ENCODE measurements around the gene TBX6.

Gene TBX6

GRCh38 chr16:30085820-30086219, 5.9 kb downstream of the TBX6 start:
- no peak overlapping the region for H3K27ac ChIP-seq (ENCODE audit: insufficient read depth, low read depth, low read length, poor library complexity, severe bottlenecking)
- WGBS, 2 experiments = 80 to 84% methylated on average over 6 of the region's 6 CpGs

DNA sequence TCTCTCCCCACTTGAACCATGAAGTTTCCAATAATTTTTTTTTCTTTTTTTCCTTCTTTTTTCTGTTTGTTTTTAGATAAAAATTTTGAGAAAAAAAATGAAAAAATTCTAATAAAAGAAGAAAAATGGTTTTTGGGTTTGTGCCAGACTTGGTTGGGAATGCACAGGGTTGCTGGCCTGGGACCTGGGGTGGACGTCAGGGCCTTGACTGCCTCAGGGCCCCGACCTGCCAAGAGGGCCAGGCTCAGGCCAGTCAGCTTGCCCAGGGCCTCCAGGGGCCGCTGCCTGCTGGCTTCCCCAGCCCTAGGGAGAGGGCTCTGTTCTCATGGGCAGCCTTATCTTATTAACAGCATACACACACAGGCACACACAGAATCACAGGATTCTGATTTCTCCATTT, 6.5 kb downstream of the TBX6 start:
- Histone ChIP-seq H3K4me1 (ENCODE audit: control insufficient read depth, insufficient read depth, low read length) (no peaks in the 10 kb centered on the region), H3K27ac (ENCODE audit: insufficient read depth, low read depth, low read length, poor library complexity, severe bottlenecking) (no peak overlapping the region), H3K27me3 (ENCODE audit: control insufficient read depth, insufficient read depth, low read length, poor library complexity, severe bottlenecking) (no peaks in the 10 kb centered on the region), H3K9me3 (ENCODE audit: control insufficient read depth, low read length) (no peaks in the 10 kb centered on the region), H3K36me3 (ENCODE audit: control insufficient read depth, insufficient read depth, low read length) (peaks cover 38% of the 10 kb centered on the region), H3K4me3 (ENCODE audit: insufficient read depth, low read depth, low read length) (no peak overlapping the region)
- WGBS, 2 experiments = 86 to 88% methylated on average over 3 of the region's 3 CpGs

More at GRCh38 chr16:30085820-30086219, 5.9 kb downstream of the TBX6 start:
- Histone ChIP-seq H3K36me3 (ENCODE audit: control insufficient read depth, insufficient read depth, low read length) (peaks cover 36% of the 10 kb centered on the region), H3K4me1 (ENCODE audit: control insufficient read depth, insufficient read depth, low read length) (no peaks in the 10 kb centered on the region), H3K4me3 (ENCODE audit: insufficient read depth, low read depth, low read length) (no peak overlapping the region), H3K27me3 (ENCODE audit: control insufficient read depth, insufficient read depth, low read length, poor library complexity, severe bottlenecking) (no peaks in the 10 kb centered on the region), H3K9me3 (ENCODE audit: control insufficient read depth, low read length) (no peaks in the 10 kb centered on the region)

DNA sequence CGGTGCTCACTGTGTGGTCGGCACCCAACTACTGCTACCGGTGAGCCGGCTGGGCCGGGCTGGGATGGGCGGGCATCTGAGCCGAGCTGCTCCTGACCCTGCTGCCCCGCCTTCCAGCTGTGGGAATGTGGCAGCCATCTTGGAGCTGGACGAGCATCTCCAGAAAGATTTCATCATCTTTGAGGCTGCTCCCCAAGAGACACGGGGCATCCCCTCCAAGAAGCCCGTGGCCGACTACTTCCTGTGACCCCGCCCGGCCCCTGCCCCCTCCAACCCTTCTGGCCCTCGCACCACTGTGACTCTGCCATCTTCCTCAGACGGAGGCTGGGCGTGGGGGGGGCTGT, 6.9 kb downstream of the TBX6 start:
- peaks cover 39% of the 10 kb centered on the region for H3K36me3 ChIP-seq (ENCODE audit: control insufficient read depth, insufficient read depth, low read length)
- H3K27ac ChIP-seq (ENCODE audit: insufficient read depth, low read depth, low read length, poor library complexity, severe bottlenecking) = no peak overlapping the region
- no peaks in the 10 kb centered on the region for H3K27me3 ChIP-seq (ENCODE audit: control insufficient read depth, insufficient read depth, low read length, poor library complexity, severe bottlenecking)
- no peaks in the 10 kb centered on the region for H3K9me3 ChIP-seq (ENCODE audit: control insufficient read depth, low read length)
- H3K4me3 ChIP-seq (ENCODE audit: insufficient read depth, low read depth, low read length) = no peak overlapping the region
- no peaks in the 10 kb centered on the region for H3K4me1 ChIP-seq (ENCODE audit: control insufficient read depth, insufficient read depth, low read length)
- WGBS, 2 experiments = 92 to 93% methylated on average over 17 of the region's 17 CpGs

DNA sequence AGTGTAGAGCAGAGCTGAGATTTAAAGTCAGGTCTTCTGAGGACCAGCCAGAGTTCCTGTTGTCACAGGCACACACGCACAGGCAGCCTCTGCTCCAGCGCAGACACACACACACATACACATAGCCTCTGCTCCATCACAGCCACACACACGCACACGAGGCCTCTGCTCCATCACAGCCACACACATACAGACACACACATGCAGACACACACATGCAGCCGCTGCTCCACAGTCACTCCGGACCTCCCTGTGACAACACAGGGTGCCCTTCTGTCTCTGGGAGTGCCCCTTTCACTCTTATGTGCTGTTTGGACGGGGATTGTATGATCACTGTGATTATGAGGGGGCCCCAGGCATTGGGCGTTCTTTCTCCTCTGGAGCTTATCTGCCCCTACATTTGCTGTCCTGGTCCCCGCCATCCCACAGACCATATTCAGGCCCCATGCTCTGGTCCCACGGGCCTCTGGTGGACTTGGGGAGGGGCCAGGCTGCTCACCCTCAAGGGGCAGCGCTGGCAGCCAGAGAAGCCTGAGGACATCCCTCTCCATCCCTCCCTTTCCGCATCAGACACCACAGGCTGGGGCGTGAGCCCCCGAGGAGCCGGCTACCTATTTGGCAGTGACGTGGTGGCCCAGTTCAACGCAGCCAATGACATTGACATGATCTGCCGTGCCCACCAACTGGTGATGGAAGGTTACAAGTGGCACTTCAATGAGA, 7.5 kb downstream of the TBX6 start:
- H3K36me3 ChIP-seq (ENCODE audit: control insufficient read depth, insufficient read depth, low read length) = peaks cover 44% of the 10 kb centered on the region
- H3K9me3 ChIP-seq (ENCODE audit: control insufficient read depth, low read length) = no peaks in the 10 kb centered on the region
- 89 to 91% methylated on average over 18 of the region's 18 CpGs for WGBS, 2 experiments
- no peak overlapping the region for H3K4me3 ChIP-seq (ENCODE audit: insufficient read depth, low read depth, low read length)
- no peak overlapping the region for H3K27ac ChIP-seq (ENCODE audit: insufficient read depth, low read depth, low read length, poor library complexity, severe bottlenecking)
- H3K27me3 ChIP-seq (ENCODE audit: control insufficient read depth, insufficient read depth, low read length, poor library complexity, severe bottlenecking) = no peaks in the 10 kb centered on the region
- no peaks in the 10 kb centered on the region for H3K4me1 ChIP-seq (ENCODE audit: control insufficient read depth, insufficient read depth, low read length)

GRCh38 chr16:30083216-30084055, 8.3 kb downstream of the TBX6 start:
- 95 to 96% methylated on average over 24 of the region's 24 CpGs for WGBS, 2 experiments
- H3K4me1 ChIP-seq (ENCODE audit: control insufficient read depth, insufficient read depth, low read length) = no peaks in the 10 kb centered on the region
- peaks cover 49% of the 10 kb centered on the region for H3K36me3 ChIP-seq (ENCODE audit: control insufficient read depth, insufficient read depth, low read length)
- H3K9me3 ChIP-seq (ENCODE audit: control insufficient read depth, low read length) = no peaks in the 10 kb centered on the region
- no peak overlapping the region for H3K4me3 ChIP-seq (ENCODE audit: insufficient read depth, low read depth, low read length)
- no peaks in the 10 kb centered on the region for H3K27me3 ChIP-seq (ENCODE audit: control insufficient read depth, insufficient read depth, low read length, poor library complexity, severe bottlenecking)
- no peak overlapping the region for H3K27ac ChIP-seq (ENCODE audit: insufficient read depth, low read depth, low read length, poor library complexity, severe bottlenecking)

- no peak overlapping the region for H3K27ac ChIP-seq (ENCODE audit: insufficient read depth, low read depth, low read length, poor library complexity, severe bottlenecking)
- no peaks in the 10 kb centered on the region for H3K4me1 ChIP-seq (ENCODE audit: control insufficient read depth, insufficient read depth, low read length)
- 91 to 92% methylated on average over 20 of the region's 20 CpGs for WGBS, 2 experiments
- H3K4me3 ChIP-seq (ENCODE audit: insufficient read depth, low read depth, low read length) = no peak overlapping the region
- H3K9me3 ChIP-seq (ENCODE audit: control insufficient read depth, low read length) = no peaks in the 10 kb centered on the region
- H3K36me3 ChIP-seq (ENCODE audit: control insufficient read depth, insufficient read depth, low read length) = peaks cover 52% of the 10 kb centered on the region
- H3K27me3 ChIP-seq (ENCODE audit: control insufficient read depth, insufficient read depth, low read length, poor library complexity, severe bottlenecking) = no peaks in the 10 kb centered on the region
Measured at GRCh38 chr16:30082545-30083090, 9.1 kb downstream of the TBX6 start.

- WGBS, 2 experiments = 93 to 94% methylated on average over 7 of the region's 7 CpGs
- no peak overlapping the region for H3K27ac ChIP-seq (ENCODE audit: insufficient read depth, low read depth, low read length, poor library complexity, severe bottlenecking)
- no peaks in the 10 kb centered on the region for H3K9me3 ChIP-seq (ENCODE audit: control insufficient read depth, low read length)
- no peak overlapping the region for H3K4me3 ChIP-seq (ENCODE audit: insufficient read depth, low read depth, low read length)
- no peaks in the 10 kb centered on the region for H3K4me1 ChIP-seq (ENCODE audit: control insufficient read depth, insufficient read depth, low read length)
- H3K27me3 ChIP-seq (ENCODE audit: control insufficient read depth, insufficient read depth, low read length, poor library complexity, severe bottlenecking) = no peaks in the 10 kb centered on the region
- H3K36me3 ChIP-seq (ENCODE audit: control insufficient read depth, insufficient read depth, low read length) = peaks cover 40% of the 10 kb centered on the region
Measured at GRCh38 chr16:30079480-30079879, 12.2 kb downstream of the TBX6 start.

DNA sequence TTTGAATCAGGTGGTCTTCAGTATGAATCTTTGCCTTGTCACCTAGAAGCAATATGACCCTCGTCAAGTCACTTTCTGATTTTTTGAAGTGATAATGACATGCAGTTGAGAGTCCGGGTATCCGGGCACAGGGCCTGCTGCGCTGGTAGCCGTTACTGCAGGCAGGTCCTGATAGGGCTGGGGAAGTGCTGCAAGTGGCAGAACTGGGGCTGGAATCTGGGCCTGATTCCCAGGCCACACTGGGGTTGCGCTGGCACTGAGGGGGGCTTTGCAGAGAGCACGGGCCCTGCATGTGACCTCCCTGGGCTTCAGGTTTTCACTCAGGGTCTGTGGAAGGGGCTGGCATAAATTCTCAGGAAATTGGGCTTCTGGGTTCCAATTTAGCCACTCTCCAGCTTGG, 13.0 kb downstream of the TBX6 start:
- WGBS, 2 experiments = 94% methylated on average over 7 of the region's 7 CpGs
- Histone ChIP-seq H3K9me3 (ENCODE audit: control insufficient read depth, low read length) (no peaks in the 10 kb centered on the region), H3K36me3 (ENCODE audit: control insufficient read depth, insufficient read depth, low read length) (peaks cover 32% of the 10 kb centered on the region), H3K27me3 (ENCODE audit: control insufficient read depth, insufficient read depth, low read length, poor library complexity, severe bottlenecking) (no peaks in the 10 kb centered on the region), H3K4me1 (ENCODE audit: control insufficient read depth, insufficient read depth, low read length) (no peaks in the 10 kb centered on the region), H3K4me3 (ENCODE audit: insufficient read depth, low read depth, low read length) (no peak overlapping the region), H3K27ac (ENCODE audit: insufficient read depth, low read depth, low read length, poor library complexity, severe bottlenecking) (no peak overlapping the region)

DNA sequence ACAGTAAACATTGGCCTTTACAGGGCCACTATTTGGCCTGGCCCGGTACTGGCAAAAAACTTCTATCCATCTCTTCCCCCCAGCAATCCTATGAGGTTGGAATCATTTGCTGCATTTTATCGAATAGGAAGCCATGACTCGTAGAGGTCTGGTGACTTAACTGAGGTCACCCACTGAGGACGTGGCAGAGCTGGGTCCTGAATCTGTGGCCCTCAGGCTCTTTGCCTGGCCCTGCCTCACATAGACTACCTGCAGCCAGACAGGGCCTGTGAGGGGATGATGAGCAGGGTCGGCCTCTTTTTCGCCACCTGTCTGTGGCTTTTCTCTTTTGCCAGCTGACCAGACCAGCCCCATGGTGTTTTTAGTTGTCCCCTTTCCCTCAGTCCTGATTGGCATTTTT, 14.1 kb downstream of the TBX6 start:
- H3K4me3 ChIP-seq (ENCODE audit: insufficient read depth, low read depth, low read length) = no peak overlapping the region
- peaks cover 29% of the 10 kb centered on the region for H3K36me3 ChIP-seq (ENCODE audit: control insufficient read depth, insufficient read depth, low read length)
- H3K27me3 ChIP-seq (ENCODE audit: control insufficient read depth, insufficient read depth, low read length, poor library complexity, severe bottlenecking) = no peaks in the 10 kb centered on the region
- H3K4me1 ChIP-seq (ENCODE audit: control insufficient read depth, insufficient read depth, low read length) = no peaks in the 10 kb centered on the region
- H3K9me3 ChIP-seq (ENCODE audit: control insufficient read depth, low read length) = no peaks in the 10 kb centered on the region
- 92 to 97% methylated on average over 6 of the region's 6 CpGs for WGBS, 2 experiments
- no peak overlapping the region for H3K27ac ChIP-seq (ENCODE audit: insufficient read depth, low read depth, low read length, poor library complexity, severe bottlenecking)

DNA sequence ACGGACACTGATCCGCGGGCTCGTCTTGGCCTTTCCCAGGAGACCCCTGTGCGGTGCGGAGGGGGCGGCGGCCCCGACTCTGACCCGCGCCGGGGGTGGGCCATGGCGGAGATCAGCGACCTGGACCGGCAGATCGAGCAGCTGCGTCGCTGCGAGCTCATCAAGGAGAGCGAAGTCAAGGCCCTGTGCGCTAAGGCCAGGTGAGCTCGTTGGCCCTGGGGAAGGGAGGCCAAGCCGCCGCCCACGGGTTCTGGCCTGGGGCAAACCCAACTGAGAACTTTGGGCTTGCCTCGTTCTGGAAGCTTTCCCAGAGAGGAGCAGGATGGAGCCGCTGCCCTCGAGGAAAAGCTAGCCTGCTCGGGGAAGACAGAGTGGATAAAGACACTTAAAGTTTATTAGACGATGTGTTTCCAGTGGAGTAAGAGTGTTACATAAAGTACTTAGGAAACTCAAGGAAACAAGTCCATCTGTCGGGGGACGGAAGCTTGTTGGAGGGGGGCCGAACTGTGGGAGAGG, 15.4 kb downstream of the TBX6 start:
- Histone ChIP-seq H3K4me1 (ENCODE audit: control insufficient read depth, insufficient read depth, low read length) (no peaks in the 10 kb centered on the region), H3K36me3 (ENCODE audit: control insufficient read depth, insufficient read depth, low read length) (peaks cover 25% of the 10 kb centered on the region), H3K27ac (ENCODE audit: insufficient read depth, low read depth, low read length, poor library complexity, severe bottlenecking) (peak overlapping the region; percentile 69), H3K9me3 (ENCODE audit: control insufficient read depth, low read length) (no peaks in the 10 kb centered on the region), H3K4me3 (ENCODE audit: insufficient read depth, low read depth, low read length) (peak overlapping the region; percentile 89), H3K27me3 (ENCODE audit: control insufficient read depth, insufficient read depth, low read length, poor library complexity, severe bottlenecking) (no peaks in the 10 kb centered on the region)
- WGBS, 2 experiments = 7% methylated on average over 33 of the region's 33 CpGs

Measured in ectodermal cell (in vitro differentiated cells).